IPS-NIHi7 (cell line): Measurements from ENCODE around the gene DCLK2.

Experiments
- DNase-seq: peaks from one replicate; pipeline ENCODE4 v3.0.0; 2012; ENCODE audit warnings: mixed read lengths; ENCODE audit errors: extremely low spot score

The DCLK2 gene

GRCh38 chr4:150262611-150263010, 184.4 kb downstream of the DCLK2 start:
- no peak for DNase-seq

- DNase-seq = no peak
These were observed 186.4 kb downstream of the DCLK2 start for GRCh38 chr4:150264595-150265161.

- DNase-seq = no peak
These were observed 187.6 kb downstream of the DCLK2 start for GRCh38 chr4:150265806-150266205.

- no peak for DNase-seq
These were observed 190.2 kb downstream of the DCLK2 start for GRCh38 chr4:150268444-150268843.

- DNase-seq = no peak
These were observed 200.0 kb downstream of the DCLK2 start for GRCh38 chr4:150278206-150278605.

GRCh38 chr4:150280081-150280895, 202.0 kb downstream of the DCLK2 start:
- DNase-seq = no peak

- DNase-seq = no peak
These were observed 202.7 kb downstream of the DCLK2 start for GRCh38 chr4:150280975-150281374.

- DNase-seq = no peak
These were observed 205.4 kb downstream of the DCLK2 start for GRCh38 chr4:150283689-150284088.

- DNase-seq = no peak
These were observed 208.4 kb downstream of the DCLK2 start for GRCh38 chr4:150286656-150287055.

GRCh38 chr4:150289198-150289597, 211.0 kb downstream of the DCLK2 start:
- no peak for DNase-seq

- DNase-seq = no peak
These were observed 211.6 kb downstream of the DCLK2 start for GRCh38 chr4:150289881-150290280.

GRCh38 chr4:150297861-150298474, 219.7 kb downstream of the DCLK2 start:
- DNase-seq = no peak

- DNase-seq = no peak
These were observed 221.6 kb downstream of the DCLK2 start for GRCh38 chr4:150299816-150300215.

GRCh38 chr4:150302553-150302952, 224.3 kb downstream of the DCLK2 start:
- no peak for DNase-seq

GRCh38 chr4:150305995-150306394, 227.8 kb downstream of the DCLK2 start:
- no peak for DNase-seq

GRCh38 chr4:150306719-150307118, 228.5 kb downstream of the DCLK2 start:
- no peak for DNase-seq
